GF-D8 (cell line): ENCODE measurements around the gene BCR.

Experiments used
- DNase-seq: peaks from one replicate; lab custom pipeline; 2025; lab: John Stamatoyannopoulos, UW

Gene BCR

DNA sequence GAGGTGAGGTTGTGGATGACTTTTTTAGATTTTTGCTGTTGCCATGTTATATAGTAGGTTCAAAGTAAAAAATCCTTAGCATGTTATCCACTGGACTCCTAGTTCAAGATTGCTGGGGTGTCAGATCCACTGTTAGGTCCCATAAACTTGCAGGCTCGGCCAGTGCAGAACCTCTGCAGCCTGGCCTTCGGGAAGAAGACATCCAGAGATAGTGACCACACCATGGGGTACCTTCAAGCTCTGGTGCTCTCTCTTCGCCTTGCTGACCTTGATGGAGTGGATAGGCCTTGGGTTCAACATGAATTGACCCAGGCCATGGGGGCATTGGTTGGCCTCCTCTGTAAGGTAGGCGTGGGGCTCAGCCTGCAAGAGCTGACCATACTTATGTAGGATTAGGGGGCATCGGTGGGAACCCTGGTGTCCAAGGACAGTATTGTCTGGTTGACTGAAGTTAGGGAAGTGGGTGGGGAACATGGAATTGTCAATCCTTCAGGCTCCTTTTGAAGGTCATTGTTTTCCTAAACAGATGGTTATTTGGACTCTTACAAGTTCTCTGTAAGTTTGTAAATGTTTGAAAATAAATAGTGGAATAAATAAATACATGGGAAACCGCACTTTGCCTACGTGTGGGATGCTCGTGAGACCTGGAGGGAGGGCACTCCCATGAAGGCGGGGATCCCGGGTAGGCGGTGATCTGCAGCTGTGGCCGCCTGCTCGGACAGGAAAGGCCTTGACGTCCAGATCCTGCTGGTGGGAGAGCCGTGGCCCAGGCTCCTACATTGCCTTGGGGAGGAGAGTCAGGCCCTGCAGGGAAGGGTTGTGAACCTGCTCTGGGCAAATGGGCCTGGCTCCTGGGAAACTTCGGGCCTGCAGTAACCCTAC, 37.1 kb downstream of the BCR start:
- DNase-seq = no peak

DNA sequence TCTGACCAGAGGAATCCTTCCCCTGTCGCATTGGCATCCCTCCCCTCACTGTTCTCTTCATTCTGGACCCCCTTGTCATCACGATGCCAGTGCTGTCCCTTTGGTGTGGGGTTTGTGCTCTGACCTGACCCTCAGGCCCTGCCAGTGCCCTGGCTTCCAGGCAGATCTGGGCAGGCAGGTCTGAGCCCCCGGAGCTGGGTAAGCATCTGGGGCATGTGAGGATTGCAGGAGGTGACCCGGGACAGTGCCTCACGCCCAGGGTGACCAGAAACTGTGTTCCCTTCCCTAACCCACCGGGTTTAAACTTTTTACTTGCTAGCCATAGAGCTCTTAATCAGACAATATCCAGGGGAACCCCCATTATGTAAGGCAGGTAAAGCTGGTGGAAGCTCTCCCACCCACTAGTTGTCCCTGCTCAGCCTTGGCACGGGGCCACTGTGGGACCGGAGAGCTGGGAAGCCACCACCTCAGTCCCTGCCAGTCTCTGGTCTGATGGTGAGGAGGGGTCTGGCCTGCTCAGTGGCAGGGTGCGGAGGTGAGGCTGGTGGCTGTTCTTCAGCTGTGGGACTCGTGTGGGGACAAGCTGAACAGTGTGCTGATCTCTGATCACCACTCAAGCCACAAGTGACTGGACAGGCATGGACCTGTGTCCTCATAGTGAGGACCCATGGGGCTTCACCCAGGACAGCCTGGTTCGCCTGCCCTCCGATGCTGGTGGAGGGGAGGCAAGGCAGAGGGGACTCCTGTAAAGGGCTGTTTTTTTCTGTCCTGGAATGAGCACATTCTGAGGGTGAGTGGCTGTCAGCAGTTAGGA, 38.0 kb downstream of the BCR start:
- DNase-seq = no peak

DNA sequence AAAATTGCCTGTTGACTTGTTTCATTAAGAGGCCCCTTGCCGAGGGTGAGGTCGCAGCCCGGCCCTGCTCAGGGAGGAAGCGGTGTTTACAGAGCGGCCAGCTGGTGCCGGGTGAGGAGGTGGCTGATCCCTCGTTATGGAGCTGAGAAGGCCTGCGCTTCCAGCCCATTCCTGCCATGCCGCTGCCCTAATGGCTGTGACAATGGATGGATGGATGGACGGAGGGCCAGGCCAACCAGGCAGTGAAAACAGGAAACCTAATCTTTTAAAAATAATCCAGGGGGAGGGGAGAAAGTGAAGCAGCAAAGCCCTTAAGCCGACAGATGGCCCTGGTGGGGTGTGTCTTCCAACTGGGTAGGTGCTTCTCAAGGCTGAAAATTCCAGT, 38.5 kb downstream of the BCR start:
- DNase-seq = peak; percentile 51

DNA sequence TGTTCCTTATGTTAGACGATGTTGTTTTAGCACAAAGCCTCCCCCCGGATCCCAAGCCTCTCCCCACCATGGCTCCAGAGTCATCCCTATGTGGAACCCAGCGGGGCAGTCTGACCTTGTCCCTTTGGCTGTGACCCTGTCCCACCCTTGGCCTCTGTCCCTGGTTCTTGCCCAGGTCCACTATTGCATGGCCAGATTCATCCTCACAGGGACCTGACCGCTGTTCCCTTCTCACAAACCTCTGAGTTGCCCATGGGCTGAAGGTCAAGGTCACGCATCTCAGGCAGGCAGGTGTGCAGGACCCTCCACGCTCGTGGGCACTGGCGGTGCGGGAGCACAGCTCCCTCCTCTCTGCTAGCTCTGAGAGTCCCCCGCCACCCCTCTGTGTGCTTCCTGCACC, 39.0 kb downstream of the BCR start:
- no peak for DNase-seq

DNA sequence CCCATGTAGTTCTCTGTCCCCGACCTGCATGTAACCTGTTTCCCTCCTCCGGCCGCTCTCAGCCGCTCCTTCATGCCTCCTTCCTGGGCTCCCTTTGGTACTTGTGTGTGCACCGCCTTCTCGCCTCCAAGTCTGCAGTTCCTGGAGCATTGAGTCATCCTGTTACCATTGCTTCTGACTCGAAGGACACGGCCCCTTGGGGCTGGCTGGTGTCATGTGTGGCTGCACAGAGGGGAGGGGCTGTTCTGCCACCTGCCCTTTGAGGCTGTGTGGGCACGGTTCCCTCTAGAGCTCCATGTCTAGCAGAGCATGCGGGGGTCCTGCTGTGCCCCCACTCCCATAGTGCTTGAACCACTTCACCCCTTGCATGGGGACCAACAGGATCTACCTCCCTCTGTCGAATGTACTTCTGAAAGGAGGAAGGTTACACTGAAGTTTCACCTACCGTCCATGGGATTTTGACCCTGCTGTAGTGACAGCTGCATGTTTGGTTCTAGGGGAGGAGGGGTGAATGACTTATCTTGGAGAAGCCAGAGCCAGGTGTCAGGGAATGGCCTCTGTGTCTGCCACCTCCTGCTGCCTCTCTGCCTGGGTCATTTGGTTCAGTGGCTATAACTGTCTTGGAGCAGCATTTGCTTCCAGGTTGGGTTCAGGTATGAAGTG, 39.6 kb downstream of the BCR start:
- DNase-seq = peak; percentile 83

DNA sequence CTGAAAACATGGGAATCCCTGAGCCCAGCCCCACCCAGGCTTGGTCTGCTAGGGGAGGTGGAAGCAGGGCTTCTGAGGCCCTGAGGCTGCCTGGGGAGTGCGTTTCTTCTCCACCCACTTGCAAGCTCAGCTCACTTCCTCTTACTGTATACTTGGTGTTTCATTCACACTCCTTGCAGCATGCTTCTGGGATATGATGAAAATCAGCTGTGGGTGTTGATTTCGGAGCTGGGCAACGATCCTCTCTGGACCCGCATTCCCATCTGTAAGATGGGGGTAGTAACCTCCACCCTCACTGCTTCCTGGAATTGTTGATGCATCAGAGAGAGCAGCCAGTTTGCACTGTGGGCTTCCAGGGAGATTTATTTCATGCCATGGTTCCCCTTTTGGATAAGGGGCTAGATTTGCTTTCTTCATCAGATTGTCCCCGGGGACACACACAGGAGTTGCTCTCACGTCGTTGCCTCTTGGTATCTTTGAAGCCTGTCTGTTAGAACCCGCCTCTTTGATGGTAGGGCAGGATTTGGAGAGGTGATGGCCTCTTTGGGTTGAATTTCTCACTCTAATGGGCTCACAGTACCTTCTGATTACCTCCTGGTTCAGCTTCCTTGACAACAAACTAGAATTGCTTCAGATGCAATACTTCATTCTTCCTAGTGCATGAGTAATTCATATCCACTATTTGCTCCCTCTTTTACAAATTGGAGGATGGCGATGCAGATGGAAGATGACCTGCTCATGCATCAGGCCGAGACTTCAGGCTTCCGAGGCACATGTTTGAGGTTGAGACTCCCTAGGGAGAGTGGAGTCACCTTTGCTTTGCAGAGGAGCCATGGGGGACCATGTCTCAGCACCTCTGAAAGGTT, 40.4 kb downstream of the BCR start:
- DNase-seq = peak; percentile 79

DNA sequence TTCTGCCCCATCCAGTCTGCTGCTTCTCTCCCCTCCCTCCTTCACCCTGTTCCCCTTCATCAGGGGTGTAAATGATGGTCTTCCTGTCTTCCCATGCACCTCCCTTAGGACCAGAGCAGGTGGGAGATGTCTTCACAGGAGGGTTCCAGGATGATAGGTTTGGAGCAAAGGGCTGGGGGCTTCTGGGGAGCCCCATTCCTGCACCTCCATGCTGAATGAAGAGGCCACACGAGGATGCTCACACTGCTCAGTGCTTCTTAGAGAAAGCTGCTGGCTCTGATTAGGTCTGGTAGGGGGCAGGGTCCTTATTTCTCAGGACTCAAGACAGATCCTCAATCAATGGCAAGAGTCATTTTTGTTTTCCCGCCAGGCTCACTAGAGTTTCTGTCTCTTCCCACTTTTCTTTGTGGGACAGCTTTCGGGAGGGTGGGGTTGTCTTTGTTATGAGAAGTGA, 41.1 kb downstream of the BCR start:
- DNase-seq = no peak

DNA sequence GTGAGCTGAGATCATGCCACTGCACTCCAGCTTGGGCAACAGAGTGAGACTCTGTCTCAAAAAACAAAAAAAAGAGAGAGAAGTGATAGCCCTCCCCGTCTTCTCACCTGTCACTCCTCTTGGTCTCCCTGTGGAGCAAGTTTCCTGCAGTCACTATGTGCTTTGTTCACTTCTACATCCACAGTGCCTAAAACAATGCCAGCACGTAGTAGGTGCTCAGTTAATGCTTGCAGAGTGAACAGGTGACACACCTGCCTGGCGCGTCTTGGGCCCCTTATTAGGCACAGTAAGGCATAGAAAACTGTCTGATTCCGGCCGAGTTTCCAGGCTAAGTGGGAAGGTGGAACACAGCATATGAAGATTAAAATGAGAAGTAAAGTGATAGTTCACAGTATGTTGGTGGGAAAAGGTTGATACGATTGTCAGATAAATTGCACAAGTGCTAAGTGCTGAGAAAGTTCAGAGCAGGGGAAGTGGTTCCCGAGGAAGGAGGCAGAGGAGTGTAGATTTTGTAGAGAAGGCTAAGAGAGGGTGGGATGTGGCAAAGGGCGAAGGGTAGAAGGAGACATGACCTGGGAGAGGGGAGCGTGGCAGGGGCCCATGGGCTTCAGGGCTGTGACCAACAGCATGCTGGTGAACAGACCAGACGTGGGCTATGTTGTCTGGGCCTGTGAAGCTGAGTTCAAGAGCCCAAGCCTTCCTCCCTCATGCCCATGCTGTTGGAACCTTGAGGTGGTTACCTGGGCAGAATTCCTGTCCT, 41.9 kb downstream of the BCR start:
- DNase-seq = peak; percentile 20

DNA sequence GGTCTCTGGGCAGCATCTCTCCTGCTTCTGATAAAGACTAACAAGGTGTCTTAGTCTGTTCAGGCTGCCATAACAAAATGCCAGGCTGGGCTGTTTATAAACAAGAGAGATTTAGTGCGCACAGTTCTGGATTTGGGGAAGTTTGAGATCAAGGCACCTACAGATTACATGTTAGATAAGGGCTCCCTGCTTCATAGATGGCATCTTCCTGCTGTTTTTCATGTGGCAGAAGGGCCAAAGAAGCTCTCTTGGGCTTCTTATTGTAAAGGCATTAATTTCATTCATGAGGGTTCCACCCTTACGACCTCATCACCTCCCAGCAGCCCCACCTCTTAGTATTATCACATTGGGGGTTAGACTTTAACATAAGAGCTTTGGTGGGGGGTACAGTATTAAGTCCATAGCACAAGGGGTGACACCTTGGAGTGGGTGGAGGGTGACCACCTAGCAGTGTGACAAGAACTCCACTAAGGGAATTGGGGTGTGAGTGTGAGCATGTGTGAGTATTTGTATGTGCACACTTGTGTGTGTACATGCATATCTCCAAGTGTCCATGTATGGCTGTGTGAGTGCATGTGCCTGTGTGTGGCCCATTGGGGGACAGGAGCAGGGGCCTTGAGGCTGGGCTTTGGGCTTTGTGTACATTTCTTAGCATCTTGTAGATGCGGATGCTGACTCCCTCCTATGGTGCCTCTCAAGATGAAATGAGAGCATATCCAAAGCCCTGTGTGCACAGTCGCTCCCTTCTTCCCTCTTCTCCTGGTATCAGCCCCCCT, 42.7 kb downstream of the BCR start:
- DNase-seq = no peak

DNA sequence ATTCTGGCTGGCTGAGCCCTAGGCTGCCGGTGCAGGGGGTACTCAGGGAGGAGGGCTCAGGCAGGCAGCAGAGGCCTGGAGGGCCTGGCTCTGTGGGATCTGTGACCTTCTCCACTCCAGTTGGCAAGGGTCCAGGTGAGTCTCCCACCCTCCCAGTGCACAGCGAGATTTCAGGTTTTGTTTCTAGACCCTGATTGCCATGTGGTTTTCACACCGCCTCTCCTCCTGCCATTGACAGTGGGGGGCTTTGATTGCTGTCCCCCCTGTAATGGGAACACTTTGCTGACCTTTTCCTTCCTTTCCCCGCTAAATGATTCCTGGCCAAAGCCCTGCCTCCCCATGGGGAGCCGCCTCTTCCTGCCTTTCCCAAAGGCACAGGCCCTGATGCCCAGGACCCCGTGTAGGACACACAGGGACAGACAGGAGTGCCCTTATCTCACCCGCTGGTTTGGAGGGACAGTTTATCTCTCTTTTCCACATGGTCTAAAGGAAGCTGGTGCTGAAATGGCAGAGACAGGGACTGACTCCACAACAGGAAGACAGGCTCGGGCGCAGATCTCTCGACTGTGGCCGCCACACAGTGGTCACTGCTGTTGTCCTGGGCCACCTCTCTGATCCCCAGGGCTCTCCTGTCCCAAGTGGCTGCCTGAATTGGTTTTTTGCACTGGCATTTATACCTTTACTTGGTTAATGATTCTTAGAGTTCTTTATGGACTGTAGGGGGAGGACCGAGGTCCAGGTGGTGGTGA, 43.4 kb downstream of the BCR start:
- no peak for DNase-seq

DNA sequence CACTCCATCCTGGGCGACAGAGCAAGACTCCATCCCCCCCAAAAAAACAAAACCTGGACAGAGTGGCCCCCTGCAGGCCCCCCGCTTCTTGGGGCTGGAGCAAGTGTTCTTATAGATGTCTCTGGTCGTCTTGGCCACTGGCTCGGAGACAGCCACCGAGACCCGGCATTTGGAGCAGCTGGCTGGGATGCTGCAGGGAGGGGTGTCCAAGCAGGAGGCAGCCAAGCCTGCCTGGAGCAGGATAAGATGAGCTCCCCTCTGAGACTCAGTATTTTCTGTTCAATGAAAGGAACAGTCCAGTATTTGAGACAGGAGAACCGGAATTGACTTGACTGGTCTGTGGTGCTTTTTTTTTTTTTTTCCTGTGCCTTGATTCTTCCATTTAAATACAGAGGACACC, 44.5 kb downstream of the BCR start:
- DNase-seq = no peak

DNA sequence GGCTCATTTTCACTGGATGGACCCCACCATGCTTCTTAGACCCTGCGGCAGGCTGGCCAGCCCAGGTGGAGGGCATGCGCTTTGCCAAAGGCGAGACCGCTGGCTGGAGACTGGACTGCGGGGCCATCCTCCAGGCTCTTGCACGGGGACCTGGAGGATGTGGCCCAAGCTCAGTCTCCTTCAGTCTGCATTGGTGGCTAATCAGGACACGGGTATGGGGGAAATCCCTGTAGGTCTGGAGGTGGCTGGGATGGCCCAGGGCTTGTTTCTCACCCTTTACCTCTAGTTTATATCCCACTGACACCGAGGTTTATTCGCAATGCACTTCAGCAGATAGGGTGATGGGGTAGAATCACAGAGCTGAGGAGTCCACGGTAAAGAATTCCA, 45.0 kb downstream of the BCR start:
- DNase-seq = no peak

DNA sequence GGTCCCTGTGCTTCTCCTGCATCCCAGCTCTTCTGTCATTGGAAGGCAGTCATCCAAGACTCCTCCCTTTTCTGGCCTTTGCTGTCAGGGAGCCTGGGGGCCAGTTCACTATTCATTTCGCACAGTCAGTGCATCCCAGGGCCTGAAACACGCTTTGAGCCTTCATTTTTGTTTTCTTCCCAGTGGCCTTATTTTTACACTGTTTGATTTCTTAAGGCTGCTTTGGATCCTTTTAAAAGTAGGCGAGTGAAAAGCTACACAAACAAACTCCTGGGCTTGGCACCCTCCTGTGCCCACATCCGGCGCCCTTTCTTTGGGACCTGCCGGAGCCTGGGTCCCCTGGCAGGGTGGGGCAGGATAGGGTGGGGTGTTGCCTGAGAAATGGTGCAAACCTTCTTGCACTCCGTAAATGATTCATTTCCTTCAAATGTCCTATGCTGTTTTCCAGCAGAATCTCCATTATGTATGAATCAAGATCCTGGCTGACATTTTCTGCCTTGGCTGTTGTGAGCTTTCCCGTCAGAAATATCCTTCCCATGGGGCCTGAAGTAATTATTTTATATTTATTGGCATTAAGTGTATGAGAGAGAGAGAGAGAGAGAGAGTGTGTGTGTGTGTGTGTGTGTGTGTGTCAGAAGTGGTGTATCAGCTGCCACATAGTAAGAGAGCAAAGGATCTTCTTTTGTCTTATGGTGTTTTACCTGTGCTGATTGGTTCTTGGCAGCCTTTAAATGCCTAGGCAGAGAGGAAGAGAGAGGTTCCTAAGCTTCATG, 45.6 kb downstream of the BCR start:
- no peak for DNase-seq

DNA sequence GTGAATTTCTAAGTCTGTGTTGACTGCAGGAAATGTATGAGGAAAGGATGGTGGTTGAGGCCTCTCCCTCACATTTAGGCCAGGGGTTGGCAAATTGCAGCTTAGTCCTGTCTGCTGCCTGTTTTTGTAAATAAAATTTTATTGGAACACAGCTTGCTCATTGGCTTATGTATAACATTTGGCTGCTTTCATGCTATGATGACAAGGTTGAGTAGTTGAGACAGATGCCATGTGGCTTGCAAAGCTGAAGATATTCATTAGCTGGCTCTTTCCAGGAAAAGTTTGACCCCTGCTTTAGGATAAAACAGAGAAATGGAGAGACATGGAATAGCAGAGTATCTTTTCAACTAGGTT, 46.2 kb downstream of the BCR start:
- DNase-seq = peak; percentile 3

DNA sequence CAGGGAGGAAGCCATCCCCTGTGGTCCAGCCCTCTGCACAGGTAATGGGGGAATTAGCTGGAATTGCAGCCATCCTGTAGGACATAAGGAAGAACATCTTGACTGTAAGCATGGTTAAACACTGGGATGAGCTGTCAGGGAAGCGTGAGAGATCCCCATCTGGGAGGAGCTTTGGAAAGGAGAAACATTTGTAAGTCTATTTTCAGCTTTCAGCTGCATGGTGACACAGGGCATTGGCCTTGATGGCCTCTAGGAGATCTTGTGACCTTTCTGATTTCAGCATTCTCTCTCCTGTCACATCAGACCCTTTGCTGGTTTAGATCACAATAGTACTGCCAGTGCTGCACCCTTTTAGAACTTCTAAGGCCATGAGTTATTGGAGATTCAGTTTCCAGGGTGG, 47.1 kb downstream of the BCR start:
- DNase-seq = no peak

DNA sequence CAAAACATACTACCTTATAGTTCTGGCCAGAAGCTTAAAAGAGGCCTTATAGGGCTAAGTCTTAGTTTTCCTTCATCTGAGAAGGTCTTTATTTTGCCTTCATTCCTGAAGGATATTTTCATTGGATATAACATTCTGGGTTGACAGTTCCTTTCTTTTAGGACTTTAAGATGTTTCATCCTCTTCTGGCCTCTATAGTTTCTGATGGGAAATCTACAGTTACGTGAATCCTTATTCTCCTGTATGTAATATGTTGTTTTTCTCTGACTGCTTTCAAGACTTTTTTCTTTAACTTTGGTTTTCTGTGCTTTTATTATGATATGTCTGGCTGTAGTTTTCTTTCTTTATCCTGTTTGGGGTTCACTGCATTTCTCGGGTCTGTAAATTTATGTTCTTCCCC, 48.2 kb downstream of the BCR start:
- no peak for DNase-seq

DNA sequence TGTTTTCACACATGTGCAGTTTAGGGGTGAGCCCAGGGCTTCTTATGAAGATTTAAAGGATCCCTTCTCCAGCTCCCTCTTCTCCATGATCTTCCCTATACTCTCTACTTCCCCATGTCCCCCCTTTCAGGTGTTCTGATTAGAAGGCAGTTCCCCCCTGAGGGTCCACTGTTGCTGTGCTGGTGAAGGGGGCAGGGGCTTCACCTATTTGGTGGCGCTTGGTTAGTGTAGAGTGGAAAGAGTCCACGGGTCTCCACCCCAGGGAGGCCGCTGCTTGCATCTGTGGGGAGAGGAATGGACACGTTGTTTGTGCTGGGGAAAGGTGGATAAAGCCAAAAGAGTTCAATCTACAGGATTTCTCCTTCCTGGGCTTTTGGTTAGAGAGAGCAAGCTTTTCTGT, 49.3 kb downstream of the BCR start:
- no peak for DNase-seq

DNA sequence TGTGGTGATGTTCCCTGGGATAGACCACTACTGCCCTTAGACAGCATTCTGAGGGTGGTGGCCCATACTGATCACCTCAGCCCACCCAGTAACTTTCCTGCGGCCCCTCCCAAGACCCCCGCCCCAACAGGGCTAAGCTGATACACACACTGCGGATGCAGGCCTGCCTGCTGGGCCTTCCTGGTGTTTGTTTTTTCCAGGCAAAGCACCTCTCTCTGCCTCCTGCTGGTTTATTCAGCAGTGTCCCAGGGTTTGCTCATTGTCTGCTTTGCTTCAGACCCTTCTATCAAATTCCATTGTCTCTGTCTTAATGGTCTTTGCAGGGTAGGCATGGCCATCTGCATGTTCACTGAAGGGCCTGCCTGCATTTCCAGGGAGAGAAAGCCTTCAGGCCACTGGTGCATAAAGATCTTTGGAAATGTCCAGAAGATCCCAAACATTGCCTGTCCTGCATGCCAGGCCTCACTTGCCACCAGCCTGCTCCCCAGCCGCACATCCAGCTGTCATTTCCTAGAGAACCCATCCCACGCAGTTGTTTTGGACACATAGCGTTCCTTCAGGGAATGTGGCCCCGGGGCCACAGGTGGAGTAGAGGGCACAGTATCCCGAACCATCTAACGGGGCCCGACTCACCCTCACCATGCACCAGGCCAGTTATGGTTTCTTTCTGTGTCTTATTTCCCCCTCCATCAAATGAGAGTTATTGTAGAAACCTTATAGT, 50.2 kb downstream of the BCR start:
- DNase-seq = no peak
